Common myeloid progenitor, CD34-positive (primary cell): ENCODE results near the gene KCNC1.

ENCODE experiments used
- CTCF ChIA-PET: fragments of 350-600 bp; sonication (Branson Sonifier 250); formaldehyde crosslinking; loops from one replicate; lab custom pipeline; 2021; ENCODE audit warnings: antibody characterized with exemption; lab: Charles Lee
- POLR2A ChIA-PET: fragments of 350-600 bp; sonication (Branson Sonifier 250); formaldehyde crosslinking; loops from one replicate; lab custom pipeline; 2021; ENCODE audit warnings: antibody characterized with exemption; lab: Charles Lee
- DNase-seq, 3 donors: peaks; one replicate each; pipeline versions ENCODE4 v3.0.0 to v3.0.0-alpha.2; 2013
- H3K27ac ChIP-seq, 2 experiments: 1 replicate in 1 of 2; 2 replicates in 1 of 2; pipeline ENCODE4 v1.7.0; 2013; ENCODE audit warnings: inconsistent platforms in 2 of 2, low read length in 2 of 2, mild to moderate bottlenecking in 2 of 2, low read depth in 1 of 2, moderate library complexity in 1 of 2; ENCODE audit not compliant: severe bottlenecking in 2 of 2, insufficient read depth in 1 of 2, poor library complexity in 1 of 2
- H3K27me3 ChIP-seq, 5 experiments: replicated peaks in 2 of 5; 1 replicate in 3 of 5; 2 replicates in 2 of 5; pipeline versions ENCODE4 v1.6.1 to v1.7.0; 2013; ENCODE audit warnings: low read length in 4 of 5, mild to moderate bottlenecking in 2 of 5, moderate library complexity in 2 of 5, inconsistent platforms in 1 of 5; ENCODE audit not compliant: insufficient read depth in 5 of 5, control insufficient read depth in 4 of 5
- H3K36me3 ChIP-seq, 4 experiments: 1 replicate in 2 of 4; 2 replicates in 2 of 4; pipeline versions ENCODE4 v1.6.1 to v1.7.0; 2013; ENCODE audit warnings: low read length in 3 of 4, control low read depth in 1 of 4, mild to moderate bottlenecking in 1 of 4; ENCODE audit not compliant: control insufficient read depth in 4 of 4, insufficient read depth in 4 of 4
- H3K4me1 ChIP-seq, 4 experiments: 1 replicate in 3 of 4; 2 replicates in 1 of 4; pipeline versions ENCODE4 v1.6.1 to v1.7.1; 2013; ENCODE audit warnings: low read length in 3 of 4, mild to moderate bottlenecking in 3 of 4, control low read depth in 1 of 4, inconsistent platforms in 1 of 4, moderate library complexity in 1 of 4; ENCODE audit not compliant: control insufficient read depth in 4 of 4, insufficient read depth in 4 of 4; ENCODE audit errors: control extremely low read depth in 1 of 4
- H3K4me3 ChIP-seq, 7 experiments: 1 replicate in 4 of 7; 2 replicates in 3 of 7; pipeline versions ENCODE4 v1.5.1 to v1.7.0; 2013; ENCODE audit warnings: mild to moderate bottlenecking in 7 of 7, low read length in 6 of 7, moderate library complexity in 6 of 7, inconsistent platforms in 2 of 7, low read depth in 2 of 7, control low read depth in 1 of 7; ENCODE audit not compliant: insufficient read depth in 4 of 7, control insufficient read depth in 1 of 7; ENCODE audit errors: extremely low read depth in 1 of 7
- H3K9me3 ChIP-seq, 5 experiments: 1 replicate in 4 of 5; 2 replicates in 1 of 5; pipeline versions ENCODE4 v1.6.1 to v1.7.1; 2013; ENCODE audit warnings: low read length in 4 of 5, mild to moderate bottlenecking in 2 of 5, inconsistent platforms in 1 of 5, low read depth in 1 of 5, moderate library complexity in 1 of 5; ENCODE audit not compliant: control insufficient read depth in 4 of 5, insufficient read depth in 2 of 5; ENCODE audit errors: control extremely low read depth in 1 of 5
- WGBS: methylation state at CpG from one replicate; pipeline ENCODE4 v1.1.5; 2013; ENCODE audit not compliant: insufficient coverage; 5-methylcytosine and 5-hydroxymethylcytosine counted together

KCNC1 gene

DNA sequence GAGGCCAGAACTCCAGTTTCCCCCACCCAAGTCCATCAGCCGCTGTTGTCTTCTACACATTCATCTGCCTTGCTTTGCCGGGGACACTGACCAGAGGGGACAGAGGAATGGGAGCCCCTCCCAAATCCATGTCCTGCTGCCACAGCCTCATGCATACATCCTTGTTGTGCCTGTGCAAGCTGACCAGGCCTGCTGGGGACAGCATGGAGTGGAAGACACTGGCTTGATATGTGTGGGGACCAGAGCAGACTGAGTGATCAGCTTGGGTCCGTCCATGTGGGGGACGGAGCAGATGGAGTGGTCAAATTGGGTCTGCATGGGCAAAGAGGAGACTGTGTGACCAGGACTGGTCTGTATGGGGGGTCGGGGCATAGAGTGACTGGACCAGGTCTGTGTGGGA lies 43.8 kb downstream of the KCNC1 start:
- Histone ChIP-seq H3K27me3 (no peaks in the 10 kb centered on the region), H3K9me3 (no peaks in the 10 kb centered on the region), H3K4me1 (no peaks in the 10 kb centered on the region), H3K36me3 (no peaks in the 10 kb centered on the region), H3K4me3 (no peak overlapping the region), H3K27ac (no peak overlapping the region)
- CTCF ChIA-PET, result no interaction called here
- DNase-seq, result no peak
- POLR2A ChIA-PET, result no interaction called here
- 100% methylated on average over 4 of the region's 5 CpGs for WGBS

- CTCF ChIA-PET, result no interaction called here
- H3K4me1 ChIP-seq, result no peaks in the 10 kb centered on the region
- POLR2A ChIA-PET, result no interaction called here
These were observed 44.6 kb downstream of the KCNC1 start for GRCh38 chr11:17778956-17779860.

GRCh38 chr11:17779861-17780594 lies 45.4 kb downstream of the KCNC1 start:
- Histone ChIP-seq H3K27me3 (no peaks in the 10 kb centered on the region), H3K4me1 (no peaks in the 10 kb centered on the region), H3K4me3 (no peak overlapping the region), H3K27ac (no peak overlapping the region), H3K36me3 (no peaks in the 10 kb centered on the region), H3K9me3 (no peaks in the 10 kb centered on the region)
- POLR2A ChIA-PET, result no interaction called here
- DNase-seq, result no peak
- 95% methylated on average over 13 of the region's 14 CpGs for WGBS
- CTCF ChIA-PET, result no interaction called here

More at GRCh38 chr11:17778956-17779860, 44.6 kb downstream of the KCNC1 start:
- no peak for DNase-seq
- no peaks in the 10 kb centered on the region for H3K36me3 ChIP-seq
- H3K9me3 ChIP-seq, result no peaks in the 10 kb centered on the region
- H3K27ac ChIP-seq, result no peak overlapping the region
- 96% methylated on average over 39 of the region's 40 CpGs for WGBS
- H3K4me3 ChIP-seq, result no peak overlapping the region
- H3K27me3 ChIP-seq, result no peaks in the 10 kb centered on the region

- no peaks in the 10 kb centered on the region for H3K9me3 ChIP-seq
- DNase-seq, result no peak
- ChIA-PET POLR2A (no interaction called here), CTCF (no interaction called here)
- H3K27me3 ChIP-seq, result no peaks in the 10 kb centered on the region
- WGBS, result 97% methylated on average over 12 of the region's 15 CpGs
- H3K27ac ChIP-seq, result no peak overlapping the region
- no peaks in the 10 kb centered on the region for H3K4me1 ChIP-seq
- H3K4me3 ChIP-seq, result no peak overlapping the region
- H3K36me3 ChIP-seq, result no peaks in the 10 kb centered on the region
These were observed 46.1 kb downstream of the KCNC1 start for GRCh38 chr11:17780668-17781067.

GRCh38 chr11:17781221-17781620 lies 46.6 kb downstream of the KCNC1 start:
- POLR2A ChIA-PET, result interaction anchor here (0.6 kb wide), 1 partner anchor 52 kb away, joined by 3 read pairs; no protein-coding TSS in a partner anchor
- CTCF ChIA-PET, result no interaction called here
- no peaks in the 10 kb centered on the region for H3K4me1 ChIP-seq
- H3K9me3 ChIP-seq, result no peaks in the 10 kb centered on the region
- DNase-seq, result no peak
- H3K4me3 ChIP-seq, result no peak overlapping the region
- no peaks in the 10 kb centered on the region for H3K27me3 ChIP-seq
- 90% methylated on average over 10 of the region's 12 CpGs for WGBS
- no peaks in the 10 kb centered on the region for H3K36me3 ChIP-seq
- H3K27ac ChIP-seq, result no peak overlapping the region

DNA sequence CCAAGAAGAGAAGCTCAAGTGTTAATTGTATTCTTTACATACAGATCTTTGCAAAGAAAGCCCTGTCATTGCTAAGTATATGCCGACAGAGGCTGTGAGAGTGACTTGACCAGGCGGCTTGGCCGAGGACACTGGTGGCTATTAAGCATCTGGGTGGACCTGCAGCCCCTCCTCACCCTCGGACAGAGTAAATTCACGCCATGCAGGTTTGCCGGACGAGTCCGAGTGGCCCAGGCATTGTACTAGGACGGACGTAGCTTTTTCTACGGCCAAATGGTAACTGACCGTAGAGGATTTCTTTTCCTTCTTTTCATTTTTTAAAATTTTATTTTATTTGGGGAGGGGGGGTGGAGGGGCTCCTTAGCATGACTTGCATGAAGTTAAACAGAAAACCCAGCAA lies 47.0 kb downstream of the KCNC1 start:
- no peak for DNase-seq
- POLR2A ChIA-PET, result interaction anchor here (0.6 kb wide), 1 partner anchor 52 kb away, joined by 3 read pairs; no protein-coding TSS in a partner anchor
- H3K4me3 ChIP-seq, result no peak overlapping the region
- no peak overlapping the region for H3K27ac ChIP-seq
- no peaks in the 10 kb centered on the region for H3K27me3 ChIP-seq
- WGBS, result 78% methylated on average over 4 of the region's 12 CpGs
- H3K4me1 ChIP-seq, result no peaks in the 10 kb centered on the region
- H3K36me3 ChIP-seq, result no peaks in the 10 kb centered on the region
- CTCF ChIA-PET, result interaction anchor here (1.5 kb wide), 1 partner anchor 20 kb away, joined by 4 read pairs; no protein-coding TSS in a partner anchor
- H3K9me3 ChIP-seq, result no peaks in the 10 kb centered on the region

DNA sequence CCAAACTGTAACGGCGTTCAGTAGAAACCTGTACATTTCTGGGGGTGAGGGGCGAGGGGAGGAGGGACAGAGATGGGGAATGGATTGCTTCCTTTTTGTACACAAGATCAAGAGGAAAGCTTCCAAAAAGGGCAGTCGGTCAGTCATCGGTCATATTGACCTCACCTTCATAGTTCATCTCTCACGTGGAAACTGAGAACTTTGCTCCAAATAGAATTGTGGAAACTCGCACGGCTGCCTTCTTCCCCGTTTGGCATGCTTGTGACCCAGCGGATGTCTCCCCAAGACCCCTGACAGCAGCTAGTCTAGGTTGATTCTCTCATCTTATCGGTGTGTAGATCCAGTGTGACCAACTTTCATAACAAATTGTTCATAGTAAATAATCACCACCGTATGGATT lies 47.6 kb downstream of the KCNC1 start:
- Histone ChIP-seq H3K9me3 (no peaks in the 10 kb centered on the region), H3K4me1 (no peaks in the 10 kb centered on the region), H3K27ac (no peak overlapping the region), H3K36me3 (no peaks in the 10 kb centered on the region), H3K27me3 (no peaks in the 10 kb centered on the region), H3K4me3 (no peak overlapping the region)
- no peak for DNase-seq
- ChIA-PET POLR2A (no interaction called here), CTCF (interaction anchor here (1.5 kb wide), 1 partner anchor 20 kb away, joined by 4 read pairs; no protein-coding TSS in a partner anchor)
- 92% methylated on average over 12 of the region's 12 CpGs for WGBS
